ENCODE results near the gene PARD6G.

The PARD6G gene

DNA sequence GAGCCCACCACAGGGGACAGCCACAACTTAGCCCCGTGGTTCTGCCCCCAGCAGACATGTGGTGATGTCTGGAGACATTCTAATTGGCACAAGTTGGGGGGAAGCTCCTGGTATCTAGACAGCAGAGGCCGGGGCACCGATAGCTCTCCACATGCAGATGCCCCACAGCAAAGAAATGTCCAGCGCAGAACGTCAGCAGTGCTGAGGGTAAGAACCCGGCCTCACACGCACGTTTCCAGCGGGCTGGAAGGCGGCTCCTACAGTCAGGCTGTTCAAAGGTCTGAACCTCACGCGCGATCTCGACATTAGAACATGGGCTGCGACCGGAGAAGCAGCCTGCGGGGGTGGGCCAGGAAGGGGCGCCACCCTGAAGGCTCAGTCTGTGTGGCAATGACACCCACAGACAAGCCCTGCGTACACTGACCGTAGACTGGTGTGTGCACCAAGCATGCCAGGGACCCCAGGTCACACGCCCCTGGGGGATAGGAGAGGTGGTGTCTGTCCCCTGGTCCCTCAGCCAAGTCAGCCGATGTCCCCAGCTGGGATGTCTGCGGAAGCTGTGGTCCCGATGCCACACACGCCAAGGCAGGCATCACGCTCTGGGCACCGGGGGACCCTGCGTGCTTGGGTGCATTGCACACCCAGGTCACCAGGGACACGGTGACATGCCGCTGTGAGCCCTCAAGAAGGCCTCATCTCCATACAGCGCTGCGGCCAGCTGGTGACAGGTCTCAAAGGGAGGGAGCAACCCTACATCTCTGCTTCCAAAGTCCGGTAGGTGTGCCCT is 66.3 kb downstream of the PARD6G start:
- H4K20me1 ChIP-seq (ENCODE audit: control insufficient read depth, insufficient read depth, low read depth, low read length): no peaks in the 10 kb centered on the region
- TF ChIP-seq CTCF (IDR thresholded peaks at IDR 0.05; ENCODE audit: low read depth, low read length, poor library complexity, severe bottlenecking) (no peak), EZH2phosphoT487 (IDR thresholded peaks at IDR 0.05; ENCODE audit: borderline replicate concordance, low read length) (no peak)
- H3K4me1 ChIP-seq (ENCODE audit: control insufficient read depth, low read length): no peaks in the 10 kb centered on the region
- no peak overlapping the region for H3K27ac ChIP-seq (ENCODE audit: low read depth, low read length)
- no peaks in the 10 kb centered on the region for H3F3A ChIP-seq (ENCODE audit: control insufficient read depth, insufficient read depth)
- H3K36me3 ChIP-seq (ENCODE audit: control insufficient read depth, low read length): no peaks in the 10 kb centered on the region
- H3K9me2 ChIP-seq (replicated peaks; ENCODE audit: control insufficient read depth, low read length): no peaks in the 10 kb centered on the region
- H3K27me3 ChIP-seq (ENCODE audit: control insufficient read depth, low read length): no peaks in the 10 kb centered on the region
- H3K79me2 ChIP-seq (ENCODE audit: control insufficient read depth, low read length): no peaks in the 10 kb centered on the region
- H3K4me2 ChIP-seq (ENCODE audit: low read length): no peak overlapping the region
- H3K9me3 ChIP-seq (ENCODE audit: control insufficient read depth, insufficient read depth, low read length): peaks cover 1% of the 10 kb centered on the region; the same call in 1 of the 2 replicates
- no peak overlapping the region for H3K4me3 ChIP-seq (ENCODE audit: low read length)

DNA sequence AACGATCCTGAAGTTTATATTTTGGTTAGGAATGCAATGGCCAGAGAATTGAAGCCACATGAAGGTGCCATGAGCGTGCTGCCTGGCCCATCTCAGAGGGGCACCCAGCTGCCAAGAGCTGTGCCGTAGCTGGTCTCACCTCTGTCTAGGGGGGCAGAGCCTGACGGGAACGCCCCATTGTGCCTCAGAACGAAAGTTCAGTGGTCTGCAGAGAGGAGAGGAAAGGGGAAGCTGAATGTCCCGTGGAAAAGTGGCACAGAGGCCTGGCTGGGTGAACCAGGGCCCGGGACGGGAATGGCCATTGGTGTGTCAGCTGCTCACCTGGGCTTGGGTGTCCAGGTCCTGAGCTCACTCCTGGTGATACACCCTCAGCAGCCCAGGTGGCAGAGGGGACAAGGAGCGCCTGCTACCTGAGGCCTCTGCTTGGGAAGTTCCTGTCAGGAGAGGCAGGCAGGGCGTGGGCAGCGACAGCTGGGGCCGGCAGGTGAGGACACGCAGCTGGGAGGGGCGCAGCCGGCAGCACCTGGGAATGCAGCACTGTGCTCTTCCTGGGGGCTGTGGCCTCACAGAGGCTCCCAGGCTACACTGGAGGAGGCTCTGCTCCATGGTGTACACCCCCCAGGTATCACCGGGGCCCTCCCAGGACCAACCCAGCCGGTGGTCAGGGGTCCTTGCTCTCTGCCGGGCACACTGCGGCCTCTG is 67.3 kb downstream of the PARD6G start:
- no peaks in the 10 kb centered on the region for H3K4me1 ChIP-seq (ENCODE audit: control insufficient read depth, low read length)
- H3K9me2 ChIP-seq (replicated peaks; ENCODE audit: control insufficient read depth, low read length): no peaks in the 10 kb centered on the region
- H4K20me1 ChIP-seq (ENCODE audit: control insufficient read depth, insufficient read depth, low read depth, low read length): no peaks in the 10 kb centered on the region

DNA sequence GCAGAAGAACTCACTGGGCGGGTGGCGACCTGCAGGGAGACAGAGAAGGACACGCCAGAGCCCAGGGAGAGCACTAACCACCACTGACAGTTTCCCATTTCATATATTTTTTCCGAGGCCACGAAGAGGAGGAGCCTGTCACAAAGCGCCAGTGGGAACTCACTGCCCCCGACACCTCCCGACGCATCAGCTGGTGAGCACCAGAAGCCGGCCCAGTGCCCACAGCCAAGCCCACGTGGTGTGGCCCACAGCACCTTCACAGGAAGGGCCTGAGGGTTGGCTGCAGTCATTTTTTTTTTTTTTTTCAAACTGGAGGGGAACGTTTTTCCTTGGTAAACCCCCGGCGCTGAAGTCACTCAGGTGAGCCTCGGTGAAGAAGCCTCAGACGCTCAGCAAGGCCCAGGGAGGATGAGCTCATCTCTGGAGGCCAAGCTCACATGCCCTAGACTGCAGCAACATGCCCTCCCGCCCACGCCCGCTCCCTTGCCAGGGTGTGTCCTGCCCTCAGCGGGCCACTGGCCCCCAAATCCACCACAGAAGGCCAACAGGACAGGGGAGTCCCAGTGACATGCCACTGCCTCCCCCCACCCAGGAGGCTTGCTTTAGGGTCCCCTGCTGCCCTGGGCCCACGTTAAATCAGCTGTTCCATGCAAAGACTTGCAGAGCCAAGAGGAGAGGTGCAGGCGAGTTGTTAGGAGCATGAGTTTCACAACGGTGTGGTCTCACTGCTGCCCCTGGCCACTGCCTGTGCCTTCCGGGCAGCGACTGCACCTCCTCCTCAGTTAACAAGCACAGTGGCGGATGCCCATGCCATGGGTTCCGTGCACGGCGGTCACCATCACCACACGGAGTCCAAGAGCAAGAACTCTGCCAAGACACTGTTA is 68.1 kb downstream of the PARD6G start:
- H3K4me1 ChIP-seq (ENCODE audit: control insufficient read depth, low read length): no peaks in the 10 kb centered on the region
- no peaks in the 10 kb centered on the region for H3F3A ChIP-seq (ENCODE audit: control insufficient read depth, insufficient read depth)
- H3K4me2 ChIP-seq (ENCODE audit: low read length): no peak overlapping the region
- no peaks in the 10 kb centered on the region for H4K20me1 ChIP-seq (ENCODE audit: control insufficient read depth, insufficient read depth, low read depth, low read length)
- H3K4me3 ChIP-seq (ENCODE audit: low read length): no peak overlapping the region
- H3K9me3 ChIP-seq (ENCODE audit: control insufficient read depth, insufficient read depth, low read length): no peaks in the 10 kb centered on the region
- TF ChIP-seq CTCF (IDR thresholded peaks at IDR 0.05; ENCODE audit: low read depth, low read length, poor library complexity, severe bottlenecking) (no peak), EZH2phosphoT487 (IDR thresholded peaks at IDR 0.05; ENCODE audit: borderline replicate concordance, low read length) (no peak)
- no peak overlapping the region for H3K27ac ChIP-seq (ENCODE audit: low read depth, low read length)
- H3K36me3 ChIP-seq (ENCODE audit: control insufficient read depth, low read length): no peaks in the 10 kb centered on the region
- H3K27me3 ChIP-seq (ENCODE audit: control insufficient read depth, low read length): no peaks in the 10 kb centered on the region
- H3K79me2 ChIP-seq (ENCODE audit: control insufficient read depth, low read length): no peaks in the 10 kb centered on the region
- H3K9me2 ChIP-seq (replicated peaks; ENCODE audit: control insufficient read depth, low read length): no peaks in the 10 kb centered on the region

More for the DNA sequence above, 67.3 kb downstream of the PARD6G start:
- no peak overlapping the region for H3K4me3 ChIP-seq (ENCODE audit: low read length)
- no peaks in the 10 kb centered on the region for H3K79me2 ChIP-seq (ENCODE audit: control insufficient read depth, low read length)
- H3K27me3 ChIP-seq (ENCODE audit: control insufficient read depth, low read length): no peaks in the 10 kb centered on the region
- TF ChIP-seq EZH2phosphoT487 (IDR thresholded peaks at IDR 0.05; ENCODE audit: borderline replicate concordance, low read length) (no peak), CTCF (IDR thresholded peaks at IDR 0.05; ENCODE audit: low read depth, low read length, poor library complexity, severe bottlenecking) (no peak)
- H3K4me2 ChIP-seq (ENCODE audit: low read length): no peak overlapping the region
- no peak overlapping the region for H3K27ac ChIP-seq (ENCODE audit: low read depth, low read length)
- no peaks in the 10 kb centered on the region for H3F3A ChIP-seq (ENCODE audit: control insufficient read depth, insufficient read depth)
- no peaks in the 10 kb centered on the region for H3K9me3 ChIP-seq (ENCODE audit: control insufficient read depth, insufficient read depth, low read length)
- H3K36me3 ChIP-seq (ENCODE audit: control insufficient read depth, low read length): no peaks in the 10 kb centered on the region
